IMR-90 (cell line): ENCODE data around the gene REV3L. TPM values are rescaled to one million over a fixed set of nuclear protein-coding genes. Genes with fewer than 3 reads are reported as not detected.
A peak's percentile ranks its signal among the peaks of the same experiment; 100 is the strongest.

ENCODE experiments used
- ATAC-seq: fragments of 200-7000 bp; cut with Tn5 transposase; 2 replicates; pipeline ENCODE4 v1.9.1; 2020; ENCODE audit warnings: low read depth, mild to moderate bottlenecking, moderate library complexity
- BruUV-seq: library from RNA; stranded (reverse); fragments of 400-500 nt; replicated peaks from 2 replicates; lab custom pipeline; 2021; lab: Mats Ljungman, UMichigan
- CTCF ChIA-PET: fragments of 300-600 bp; formaldehyde crosslinking; extraction: SDS; loops from one replicate; lab custom pipeline; 2021; ENCODE audit warnings: antibody characterized with exemption; lab: Yijun Ruan, JAX
- POLR2A ChIA-PET: fragments of 300-600 bp; sonication (Branson Sonifier 250); formaldehyde crosslinking; loops from one replicate; lab custom pipeline; 2022; ENCODE audit warnings: antibody characterized with exemption; ENCODE audit not compliant: unreplicated experiment; lab: Charles Lee
- DNase-seq: peaks from one replicate; pipeline ENCODE4 v3.0.0; 2013
- H2AFZ ChIP-seq: replicated peaks from 2 replicates; pipeline ENCODE3; 2013; ENCODE audit warnings: low read length, mild to moderate bottlenecking; ENCODE audit not compliant: poor library complexity
- H2AK5ac ChIP-seq: 2 replicates; pipeline ENCODE4 v1.6.1; 2013; ENCODE audit warnings: low read depth, low read length, inconsistent platforms
- H2AK9ac ChIP-seq: replicated peaks from 2 replicates; pipeline ENCODE3; 2013; ENCODE audit warnings: mild to moderate bottlenecking, low read depth, low read length, moderate library complexity; ENCODE audit not compliant: poor library complexity
- H2BK120ac ChIP-seq: 2 replicates; pipeline ENCODE4 v1.6.1; 2013; ENCODE audit warnings: low read depth, low read length, inconsistent platforms
- H2BK15ac ChIP-seq: 3 replicates; pipeline ENCODE4 v1.6.1; 2013; ENCODE audit warnings: low read depth, low read length, inconsistent platforms
- H2BK20ac ChIP-seq: 2 replicates; pipeline ENCODE4 v1.6.1; 2013; ENCODE audit warnings: low read depth, mild to moderate bottlenecking, inconsistent platforms, low read length, moderate library complexity
- H2BK5ac ChIP-seq: 2 replicates; pipeline ENCODE4 v1.6.1; 2013; ENCODE audit warnings: mild to moderate bottlenecking, low read depth, low read length, inconsistent platforms; ENCODE audit not compliant: poor library complexity, severe bottlenecking
- H3K14ac ChIP-seq: replicated peaks from 2 replicates; pipeline ENCODE4 v1.6.1; 2013; ENCODE audit warnings: low read depth, low read length, inconsistent platforms
- H3K18ac ChIP-seq: 2 replicates; pipeline ENCODE4 v1.6.1; 2013; ENCODE audit warnings: low read depth, low read length, control low read depth
- H3K23ac ChIP-seq: 2 replicates; pipeline ENCODE4 v1.6.1; 2013; ENCODE audit warnings: low read depth, low read length, inconsistent platforms
- H3K27ac ChIP-seq: 2 replicates; pipeline ENCODE4 v1.5.1; 2013; ENCODE audit warnings: mild to moderate bottlenecking, control low read depth, low read length; ENCODE audit not compliant: insufficient read depth
- H3K27me3 ChIP-seq: 2 replicates; pipeline ENCODE4 v1.6.1; 2013; ENCODE audit warnings: low read length; ENCODE audit not compliant: control insufficient read depth, insufficient read depth
- H3K36me3 ChIP-seq: 2 replicates; pipeline ENCODE4 v1.6.1; 2013; ENCODE audit warnings: low read length, mixed read lengths; ENCODE audit not compliant: control insufficient read depth, insufficient read depth
- H3K4ac ChIP-seq: 2 replicates; pipeline ENCODE4 v1.6.1; 2013; ENCODE audit warnings: low read depth, low read length, inconsistent platforms
- H3K4me1 ChIP-seq: 2 replicates; pipeline ENCODE4 v1.6.1; 2013; ENCODE audit warnings: low read length, mixed read lengths; ENCODE audit not compliant: control insufficient read depth, insufficient read depth
- H3K4me2 ChIP-seq: 2 replicates; pipeline ENCODE4 v1.6.1; 2013; ENCODE audit warnings: low read depth, mild to moderate bottlenecking, control low read depth, low read length, moderate library complexity
- H3K4me3 ChIP-seq: 2 replicates; pipeline ENCODE4 v1.5.1; 2013; ENCODE audit warnings: low read depth, mild to moderate bottlenecking, control low read depth, low read length, moderate library complexity; ENCODE audit not compliant: insufficient read depth
- H3K56ac ChIP-seq: 2 replicates; pipeline ENCODE4 v1.6.1; 2013; ENCODE audit warnings: low read length, inconsistent platforms; ENCODE audit not compliant: insufficient read depth; ENCODE audit errors: extremely low read depth
- H3K79me1 ChIP-seq, 2 experiments: 2 replicates each; pipeline ENCODE4 v1.6.1; 2013; ENCODE audit warnings: low read length in 2 of 2, inconsistent platforms in 1 of 2, low read depth in 1 of 2
- H3K9ac ChIP-seq: 2 replicates; pipeline ENCODE4 v1.6.1; 2013; ENCODE audit warnings: low read depth, low read length, control low read depth
- H3K9me1 ChIP-seq: 2 replicates; pipeline ENCODE4 v1.6.1; 2013; ENCODE audit warnings: low read length, inconsistent platforms; ENCODE audit not compliant: insufficient read depth
- H3K9me3 ChIP-seq: 2 replicates; pipeline ENCODE4 v1.6.1; 2013; ENCODE audit warnings: low read length; ENCODE audit not compliant: control insufficient read depth, insufficient read depth
- H4K20me1 ChIP-seq: 2 replicates; pipeline ENCODE4 v1.6.1; 2013; ENCODE audit warnings: low read length, inconsistent platforms; ENCODE audit not compliant: insufficient read depth
- H4K5ac ChIP-seq: 2 replicates; pipeline ENCODE4 v1.6.1; 2013; ENCODE audit warnings: mild to moderate bottlenecking, low read depth, low read length, control low read depth
- H4K8ac ChIP-seq, 2 experiments: 2 replicates each; pipeline ENCODE4 v1.6.1; 2013; ENCODE audit warnings: low read depth in 2 of 2, low read length in 2 of 2, control low read depth in 1 of 2, inconsistent platforms in 1 of 2
- H4K91ac ChIP-seq: 2 replicates; pipeline ENCODE4 v1.6.1; 2013; ENCODE audit warnings: low read depth, low read length, inconsistent platforms; ENCODE audit not compliant: insufficient read depth
- MAZ ChIP-seq: IDR thresholded peaks from 2 replicates; pipeline ENCODE4 v1.6.1; 2012; ENCODE audit warnings: low read depth, mild to moderate bottlenecking, low read length, improper control_type of control experiment, moderate library complexity, borderline replicate concordance
- POLR2A ChIP-seq: IDR thresholded peaks from 2 replicates; pipeline ENCODE4 v1.6.1; 2012; ENCODE audit warnings: mild to moderate bottlenecking, low read depth, low read length
- RAD21 ChIP-seq: IDR thresholded peaks from 2 replicates; pipeline ENCODE4 v1.6.1; 2012; ENCODE audit warnings: low read length, improper control_type of control experiment
- SMC3 ChIP-seq: fragments of 150-350 bp; IDR thresholded peaks from 2 replicates; pipeline ENCODE4 v1.6.1; 2016; ENCODE audit warnings: low read depth, mild to moderate bottlenecking, antibody characterized with exemption, low read length, moderate library complexity
- WGBS, 2 experiments: methylation state at CpG; one replicate each; pipeline versions ENCODE4 v1.1.5 to v1.1.7; 2013; ENCODE audit warnings: missing lambda C conversion rate in 2 of 2; ENCODE audit not compliant: insufficient read length in 1 of 2; ENCODE audit errors: extremely low coverage in 2 of 2; 5-methylcytosine and 5-hydroxymethylcytosine counted together
- dilution Hi-C: fragments of 300-500 bp; cut with HindIII; formaldehyde crosslinking; loops from one replicate; pipeline ENCODE4 v1.14.3; 2018; ENCODE audit warnings: low sequenced_read_pairs; ENCODE audit not compliant: unreplicated experiment
- in situ Hi-C: fragments of 300-500 bp; cut with MboI; formaldehyde crosslinking; loops from 3 replicates; pipeline ENCODE4 v1.14.3; 2019; ENCODE audit warnings: low sequenced_read_pairs, inconsistent platforms, mixed read lengths
- intact Hi-C: fragments of 100-400 bp; cut with micrococcal nuclease; formaldehyde crosslinking; loops from 2 replicates; pipeline ENCODE4 v1.10.0; 2022
- polyA plus RNA-seq, 3 experiments: library from polyadenylated mRNA; depleted of rRNA; stranded (reverse); fragments of >200 nt; gene quantifications; 2 replicates each; pipeline ENCODE4 v1.2.3, GENCODE V29; 2012; ENCODE audit warnings: low replicate concordance in 1 of 3
- total RNA-seq: library from RNA; depleted of rRNA; stranded (reverse); fragments of >200 nt; gene quantifications from 2 replicates; pipeline ENCODE4 v1.2.3, GENCODE V29; 2012
- TF ChIP-seq, protein P1 (sequence below): fragments of 150-350 bp; IDR thresholded peaks from 2 replicates; pipeline ENCODE4 v1.6.1; 2017; ENCODE audit warnings: mild to moderate bottlenecking, antibody characterized with exemption, low read length, low read depth

Gene REV3L
- total and polyA plus RNA-seq, 2 of the 4 experiments (the other 2 are of a cell fraction): 7.4 to 15.4 TPM

DNA sequence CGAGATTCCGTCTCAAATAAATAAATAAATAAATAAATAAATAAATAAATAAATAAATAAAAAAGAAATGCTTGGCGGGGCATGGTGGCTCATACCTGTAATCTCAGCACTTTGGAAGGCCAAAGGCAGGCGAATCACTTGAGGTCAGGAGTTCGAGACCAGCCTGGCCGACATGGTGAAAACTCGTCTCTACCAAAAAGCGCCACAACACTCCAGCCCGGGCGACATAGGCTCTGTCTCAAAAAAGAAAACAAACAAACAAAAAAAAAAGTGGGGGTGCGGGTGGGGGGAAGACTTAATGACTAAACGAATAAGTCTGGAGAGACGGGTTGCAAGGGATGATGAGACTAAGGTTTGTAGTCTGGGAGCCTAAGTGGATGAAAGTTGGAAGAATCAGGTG, 225.0 kb downstream of the REV3L start:
- H4K20me1 ChIP-seq: no peaks in the 10 kb centered on the region
- no peak overlapping the region for H3K4me2 ChIP-seq
- ChIA-PET POLR2A (no interaction called here), CTCF (interaction anchor here (1.0 to 1.9 kb wide), 5 partner anchors 9 to 221 kb away, joined by 3 to 5 read pairs (median 5); no protein-coding TSS in a partner anchor)
- no peaks in the 10 kb centered on the region for H3K9me3 ChIP-seq
- no peak overlapping the region for H2BK15ac ChIP-seq
- intact Hi-C loops: loop anchor here (2.0 to 5.0 kb wide), 4 partner anchors 201 to 385 kb away; partner anchors contain the start of gene REV3L
- H3K36me3 ChIP-seq: no peaks in the 10 kb centered on the region
- H4K5ac ChIP-seq: no peak overlapping the region
- no peak overlapping the region for H2AK9ac ChIP-seq
- H3K4me3 ChIP-seq: no peak overlapping the region
- H3K4ac ChIP-seq: no peak overlapping the region
- H4K91ac ChIP-seq: no peak overlapping the region
- no peak overlapping the region for H3K18ac ChIP-seq
- H3K14ac ChIP-seq: no peak overlapping the region
- ATAC-seq (no peak), DNase-seq (no peak)
- TF ChIP-seq POLR2A (no peak), MAZ (no peak), RAD21 (no peak), SMC3 (no peak)
- TF ChIP-seq, protein P1, sequence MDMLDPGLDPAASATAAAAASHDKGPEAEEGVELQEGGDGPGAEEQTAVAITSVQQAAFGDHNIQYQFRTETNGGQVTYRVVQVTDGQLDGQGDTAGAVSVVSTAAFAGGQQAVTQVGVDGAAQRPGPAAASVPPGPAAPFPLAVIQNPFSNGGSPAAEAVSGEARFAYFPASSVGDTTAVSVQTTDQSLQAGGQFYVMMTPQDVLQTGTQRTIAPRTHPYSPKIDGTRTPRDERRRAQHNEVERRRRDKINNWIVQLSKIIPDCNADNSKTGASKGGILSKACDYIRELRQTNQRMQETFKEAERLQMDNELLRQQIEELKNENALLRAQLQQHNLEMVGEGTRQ: no peak
- dilution Hi-C loops: no loop called here
- peaks cover 6% of the 10 kb centered on the region for H3K4me1 ChIP-seq
- H3K27ac ChIP-seq: no peak overlapping the region
- no peak overlapping the region for H2BK120ac ChIP-seq
- in situ Hi-C loops: no loop called here
- H2AFZ ChIP-seq: no peak overlapping the region
- no peak overlapping the region for H2BK20ac ChIP-seq
- H3K9me1 ChIP-seq: no peaks in the 10 kb centered on the region
- H2BK5ac ChIP-seq: no peak overlapping the region
- no peak overlapping the region for H3K9ac ChIP-seq
- H3K23ac ChIP-seq: no peak overlapping the region
- H3K79me1 ChIP-seq: peaks cover 3 to 28% of the 10 kb centered on the region in 2 experiments; a peak in 3 of 4 replicates
- H3K27me3 ChIP-seq: no peaks in the 10 kb centered on the region
- BruUV-seq: no TSS peak
- no peak overlapping the region for H3K56ac ChIP-seq
- H4K8ac ChIP-seq: 0 out of 4 replicates have a peak overlapping the region, but pooled peaks of 1 of the 2 experiments have one; percentile 42
- H2AK5ac ChIP-seq: no peak overlapping the region
- WGBS, 2 experiments: 100% methylated on average over 1 of the region's 13 CpGs; no CpG with 5 or more reads in 1 of the 2 experiments
